ENCODE data around the gene LRRC4C. TPM values are rescaled to one million over a fixed set of nuclear protein-coding genes. Genes with fewer than 3 reads are reported as not detected.

LRRC4C gene
- total RNA-seq, 4 donors from 2014 or later, result 1.5 to 2.8 (median 1.7) TPM

DNA sequence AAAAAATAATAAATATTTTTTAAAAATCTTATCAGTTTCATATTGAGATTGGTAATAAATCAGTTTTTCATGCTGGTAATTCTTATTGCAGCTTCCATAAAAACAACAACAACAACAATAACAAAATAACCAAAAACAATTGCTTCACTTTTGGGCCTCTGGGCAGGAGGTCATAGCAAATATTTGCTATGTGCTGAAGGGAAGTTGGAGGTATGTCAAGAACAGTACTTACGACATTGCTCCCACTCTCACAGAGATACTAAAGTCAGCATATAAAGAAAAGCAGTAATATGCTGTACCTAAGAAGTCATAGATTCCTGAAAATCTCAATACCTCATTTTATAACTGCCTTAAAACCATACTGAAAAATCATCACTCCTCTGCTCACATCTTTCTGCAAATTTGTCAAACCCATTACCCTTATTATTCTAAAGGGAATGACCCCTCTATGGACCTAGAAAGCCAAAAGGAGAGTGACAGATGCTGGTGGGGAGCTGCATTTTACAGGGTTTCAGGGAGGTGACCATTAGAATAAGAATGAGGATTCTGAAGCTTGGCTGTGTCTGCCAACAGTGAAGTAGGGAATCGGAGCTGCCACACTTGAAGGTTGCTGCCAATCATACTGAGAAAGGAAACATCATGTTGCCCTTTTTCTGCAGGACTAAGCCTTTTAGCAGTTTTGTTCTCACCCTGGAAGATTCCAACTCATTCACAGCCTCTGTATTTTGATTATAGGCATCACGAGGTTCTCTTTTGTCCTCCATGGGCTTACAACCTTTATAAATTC lies 742.9 kb downstream of the LRRC4C start:
- no peaks in the 10 kb centered on the region for H3K9me3 ChIP-seq
- no peaks in the 10 kb centered on the region for H3K36me3 ChIP-seq
- no peaks in the 10 kb centered on the region for H3K4me1 ChIP-seq
- WGBS, 2 donors (ENCODE audit: low coverage in 1 of 2), result 24 to 40% methylated on average over 3 of the region's 3 CpGs
- no peaks in the 10 kb centered on the region for H3K27me3 ChIP-seq
- no peak overlapping the region for H3K27ac ChIP-seq
- no peak for ATAC-seq
- H3K4me3 ChIP-seq, result no peak overlapping the region
- TF ChIP-seq EP300 (IDR thresholded peaks at IDR 0.05), result no peak

DNA sequence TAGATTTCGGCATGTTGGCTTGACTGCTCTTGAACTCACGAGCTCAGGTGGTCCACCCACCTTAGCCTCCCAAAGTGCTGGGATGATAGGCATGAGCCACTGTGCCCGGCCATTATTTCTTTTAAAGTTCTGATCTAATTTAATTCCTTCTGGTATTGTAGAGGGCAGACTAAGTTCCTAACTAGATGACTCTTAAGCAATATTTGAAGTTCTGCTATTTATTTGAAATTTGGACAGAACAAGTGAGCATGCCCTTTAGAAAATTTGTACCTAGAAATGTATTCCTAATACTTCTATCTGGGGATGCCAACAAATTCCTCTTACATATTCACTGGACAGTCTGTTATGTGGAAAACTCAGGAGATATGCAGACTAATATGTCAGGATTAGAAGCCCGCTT lies 746.4 kb downstream of the LRRC4C start:
- no peaks in the 10 kb centered on the region for H3K27me3 ChIP-seq
- peaks cover 0 to 12% (median 0%) of the 10 kb centered on the region in 3 donors for H3K9me3 ChIP-seq
- H3K4me1 ChIP-seq, result no peaks in the 10 kb centered on the region
- TF ChIP-seq EP300 (IDR thresholded peaks at IDR 0.05) (no peak), POLR2A (IDR thresholded peaks at IDR 0.05) (no peak), POLR2AphosphoS5 (IDR thresholded peaks at IDR 0.05) (no peak)
- TF ChIP-seq, protein P1, sequence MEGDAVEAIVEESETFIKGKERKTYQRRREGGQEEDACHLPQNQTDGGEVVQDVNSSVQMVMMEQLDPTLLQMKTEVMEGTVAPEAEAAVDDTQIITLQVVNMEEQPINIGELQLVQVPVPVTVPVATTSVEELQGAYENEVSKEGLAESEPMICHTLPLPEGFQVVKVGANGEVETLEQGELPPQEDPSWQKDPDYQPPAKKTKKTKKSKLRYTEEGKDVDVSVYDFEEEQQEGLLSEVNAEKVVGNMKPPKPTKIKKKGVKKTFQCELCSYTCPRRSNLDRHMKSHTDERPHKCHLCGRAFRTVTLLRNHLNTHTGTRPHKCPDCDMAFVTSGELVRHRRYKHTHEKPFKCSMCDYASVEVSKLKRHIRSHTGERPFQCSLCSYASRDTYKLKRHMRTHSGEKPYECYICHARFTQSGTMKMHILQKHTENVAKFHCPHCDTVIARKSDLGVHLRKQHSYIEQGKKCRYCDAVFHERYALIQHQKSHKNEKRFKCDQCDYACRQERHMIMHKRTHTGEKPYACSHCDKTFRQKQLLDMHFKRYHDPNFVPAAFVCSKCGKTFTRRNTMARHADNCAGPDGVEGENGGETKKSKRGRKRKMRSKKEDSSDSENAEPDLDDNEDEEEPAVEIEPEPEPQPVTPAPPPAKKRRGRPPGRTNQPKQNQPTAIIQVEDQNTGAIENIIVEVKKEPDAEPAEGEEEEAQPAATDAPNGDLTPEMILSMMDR (IDR thresholded peaks at IDR 0.05), result no peak
- no peaks in the 10 kb centered on the region for H3K36me3 ChIP-seq
- H3K4me3 ChIP-seq, result no peak overlapping the region
- H3K27ac ChIP-seq, result no peak overlapping the region
- no peak for ATAC-seq
- WGBS, 2 donors (ENCODE audit: low coverage in 1 of 2), result 68 to 93% methylated on average over 1 to 4 of the region's 4 CpGs

DNA sequence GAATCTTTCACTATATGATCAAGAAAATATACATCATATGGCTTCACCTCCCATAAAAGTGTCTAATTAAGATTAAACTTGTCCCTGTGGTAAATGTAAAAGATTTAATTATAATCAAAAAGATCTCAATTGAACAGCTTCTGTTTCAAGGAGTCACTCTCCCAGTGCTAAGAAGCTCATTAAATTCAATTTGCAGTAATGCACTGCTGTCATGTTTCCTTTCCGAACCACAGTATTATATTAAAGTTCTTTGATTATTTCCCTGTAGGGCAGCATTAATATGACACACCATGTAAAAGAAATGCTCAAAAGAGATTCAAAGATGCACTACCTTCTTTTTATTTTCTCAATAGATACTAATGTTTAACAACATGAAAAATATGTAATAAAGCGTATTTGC lies 758.4 kb downstream of the LRRC4C start:
- no peak overlapping the region for H3K4me3 ChIP-seq
- H3K9me3 ChIP-seq, result no peaks in the 10 kb centered on the region
- no peaks in the 10 kb centered on the region for H3K27me3 ChIP-seq
- no peaks in the 10 kb centered on the region for H3K36me3 ChIP-seq
- WGBS, 2 donors (ENCODE audit: low coverage in 1 of 2), result 60 to 83% methylated on average over 2 of the region's 2 CpGs
- ATAC-seq, result no peak
- H3K4me1 ChIP-seq, result no peaks in the 10 kb centered on the region
- TF ChIP-seq, protein P1 (IDR thresholded peaks at IDR 0.05), result no peak
- TF ChIP-seq POLR2AphosphoS5 (IDR thresholded peaks at IDR 0.05), result no peak
- TF ChIP-seq EP300 (IDR thresholded peaks at IDR 0.05), result no peak
- TF ChIP-seq POLR2A (IDR thresholded peaks at IDR 0.05), result no peak
- H3K27ac ChIP-seq, result no peak overlapping the region

DNA sequence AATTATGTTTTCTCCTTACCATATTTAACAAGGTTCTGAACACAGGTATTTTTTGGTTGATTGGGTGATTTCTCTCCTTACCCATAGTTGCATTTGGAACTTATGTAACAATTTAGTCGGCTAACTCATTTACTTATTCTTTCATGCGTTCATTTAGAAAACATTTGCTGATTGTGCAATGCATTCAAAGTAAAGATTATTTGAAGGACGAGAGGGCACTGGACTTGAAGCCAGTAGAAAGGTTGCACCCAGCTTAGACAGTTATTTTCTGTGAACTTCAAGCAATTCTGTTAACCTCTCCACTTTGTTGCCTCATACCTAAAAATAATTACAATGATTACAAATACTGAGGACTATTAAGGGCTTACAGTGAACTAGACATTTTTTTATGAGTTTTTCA lies 769.6 kb downstream of the LRRC4C start:
- ATAC-seq, result no peak
- Histone ChIP-seq H3K27me3 (no peaks in the 10 kb centered on the region), H3K36me3 (no peaks in the 10 kb centered on the region), H3K27ac (no peak overlapping the region), H3K9me3 (no peaks in the 10 kb centered on the region), H3K4me1 (no peaks in the 10 kb centered on the region), H3K4me3 (no peak overlapping the region)
- WGBS, 2 donors (ENCODE audit: low coverage in 1 of 2), result 63 to 81% methylated on average over 3 of the region's 3 CpGs
- TF ChIP-seq POLR2A (IDR thresholded peaks at IDR 0.05) (no peak), EP300 (IDR thresholded peaks at IDR 0.05) (no peak), POLR2AphosphoS5 (IDR thresholded peaks at IDR 0.05) (no peak)
- TF ChIP-seq, protein P1 (IDR thresholded peaks at IDR 0.05), result no peak

DNA sequence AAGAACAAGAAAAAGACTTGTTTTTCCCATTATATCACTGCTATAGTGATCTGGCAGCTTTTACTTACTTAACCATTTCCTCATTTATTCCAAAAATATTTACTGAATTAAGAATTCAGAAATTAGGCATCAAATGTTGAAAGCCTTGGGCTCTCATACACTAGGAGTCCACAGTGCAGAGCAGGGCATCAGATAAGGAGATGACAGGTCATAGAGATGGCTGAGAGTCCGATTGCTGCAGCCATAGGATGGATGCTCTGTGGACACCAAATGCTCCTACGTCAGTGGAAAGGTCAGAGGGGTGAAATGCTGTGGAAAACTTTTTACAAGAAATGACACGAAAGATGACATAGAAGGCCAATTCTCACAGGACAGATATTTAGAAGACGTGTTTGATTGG lies 771.1 kb downstream of the LRRC4C start:
- no peaks in the 10 kb centered on the region for H3K36me3 ChIP-seq
- H3K9me3 ChIP-seq, result peaks cover 0 to 4% (median 3%) of the 10 kb centered on the region in 3 donors
- no peaks in the 10 kb centered on the region for H3K27me3 ChIP-seq
- H3K4me3 ChIP-seq, result no peak overlapping the region
- no peak for ATAC-seq
- no peak for TF ChIP-seq POLR2AphosphoS5 (IDR thresholded peaks at IDR 0.05)
- TF ChIP-seq EP300 (IDR thresholded peaks at IDR 0.05), result no peak
- TF ChIP-seq, protein P1 (IDR thresholded peaks at IDR 0.05), result no peak
- TF ChIP-seq POLR2A (IDR thresholded peaks at IDR 0.05), result no peak
- WGBS, 2 donors (ENCODE audit: low coverage in 1 of 2), result 36 to 59% methylated on average over 3 to 4 of the region's 4 CpGs
- no peaks in the 10 kb centered on the region for H3K4me1 ChIP-seq
- H3K27ac ChIP-seq, result no peak overlapping the region

Measured in gastroesophageal sphincter (tissue), 4 donors.